ENCODE measurements around the gene AGPAT4. TPM values are rescaled to one million over a fixed set of nuclear protein-coding genes. Genes with fewer than 3 reads are reported as not detected.
A peak's percentile ranks its signal among the peaks of the same experiment; 100 is the strongest.

AGPAT4 gene
- total RNA-seq, 4 donors from 2014 or later: 1.0 to 17.4 (median 6.4) TPM

DNA sequence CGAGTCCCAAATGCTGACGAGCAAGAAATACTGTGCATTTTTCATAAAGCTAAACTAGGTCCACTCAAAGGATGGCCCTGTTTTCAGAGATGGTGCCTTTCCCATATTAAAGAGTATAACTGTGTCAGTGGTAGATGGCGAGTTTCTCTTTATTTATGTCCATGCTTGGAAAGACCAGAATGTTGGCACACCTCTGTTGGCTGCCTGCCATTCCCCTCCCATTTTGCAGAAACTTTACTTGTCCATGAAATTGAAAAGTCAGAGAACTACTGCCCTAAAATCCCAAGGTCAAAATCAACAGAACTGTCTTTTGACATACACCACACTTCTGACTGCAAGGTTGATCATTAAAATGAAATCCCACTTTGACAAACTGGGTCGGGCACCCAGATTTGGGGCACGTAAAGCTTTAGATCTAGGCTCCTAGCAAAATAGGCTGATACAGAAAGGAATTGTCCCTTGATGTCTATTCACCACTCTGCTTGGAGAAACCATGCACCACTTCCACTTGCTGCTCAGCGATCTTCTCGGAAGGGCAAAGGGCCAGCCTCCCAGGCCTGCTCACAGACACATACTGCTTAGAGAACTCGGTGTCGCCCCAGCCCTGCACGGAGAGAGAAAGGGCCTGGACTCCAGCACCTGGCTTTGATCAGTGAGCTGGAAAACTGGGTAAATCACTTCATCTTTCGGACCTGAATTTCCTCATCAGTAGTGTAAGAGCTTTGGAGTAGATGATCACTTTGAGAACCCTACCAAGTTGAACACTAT lies 130.0 kb downstream of the AGPAT4 start:
- Histone ChIP-seq H3K4me3 (no peak overlapping the region), H3K4me1 (peaks cover 0 to 12% (median 8%) of the 10 kb centered on the region in 3 donors), H3K9me3 (no peaks in the 10 kb centered on the region), H3K27me3 (no peaks in the 10 kb centered on the region), H3K36me3 (peaks cover 0 to 20% (median 0%) of the 10 kb centered on the region in 3 donors), H3K27ac (no peak overlapping the region)
- TF ChIP-seq POLR2A (IDR thresholded peaks at IDR 0.05): no peak
- TF ChIP-seq CTCF (IDR thresholded peaks at IDR 0.05): no peak
- WGBS, 2 donors: 82 to 89% methylated on average over 4 to 8 of the region's 11 CpGs
- intact Hi-C loops (cut with DNase I): no loop called here
- no peak for DNase-seq

- 90 to 100% methylated on average over 3 to 5 of the region's 5 CpGs for WGBS, 2 donors
- no peaks in the 10 kb centered on the region for H3K27me3 ChIP-seq
- H3K4me3 ChIP-seq: no peak overlapping the region
- H3K36me3 ChIP-seq: peaks cover 0 to 26% (median 0%) of the 10 kb centered on the region in 3 donors
- intact Hi-C loops (cut with DNase I): no loop called here
- DNase-seq: no peak
- peaks cover 0 to 22% (median 8%) of the 10 kb centered on the region in 3 donors for H3K4me1 ChIP-seq
- TF ChIP-seq POLR2A (IDR thresholded peaks at IDR 0.05) (no peak), CTCF (IDR thresholded peaks at IDR 0.05) (no peak)
- H3K9me3 ChIP-seq: no peaks in the 10 kb centered on the region
- H3K27ac ChIP-seq: no peak overlapping the region
Observed at GRCh38 chr6:161142957-161143296, 130.9 kb downstream of the AGPAT4 start.

- peaks cover 0 to 25% (median 8%) of the 10 kb centered on the region in 3 donors for H3K4me1 ChIP-seq
- TF ChIP-seq CTCF (IDR thresholded peaks at IDR 0.05) (no peak), POLR2A (IDR thresholded peaks at IDR 0.05) (no peak)
- WGBS, 2 donors: 82 to 83% methylated on average over 7 of the region's 11 CpGs
- H3K4me3 ChIP-seq: no peak overlapping the region
- H3K27me3 ChIP-seq: no peaks in the 10 kb centered on the region
- no peak overlapping the region for H3K27ac ChIP-seq
- peaks cover 0 to 30% (median 3%) of the 10 kb centered on the region in 3 donors for H3K36me3 ChIP-seq
- DNase-seq: no peak
- intact Hi-C loops (cut with DNase I): no loop called here
- no peaks in the 10 kb centered on the region for H3K9me3 ChIP-seq
Observed at GRCh38 chr6:161141173-161141572, 132.7 kb downstream of the AGPAT4 start.

- Histone ChIP-seq H3K4me3 (no peak overlapping the region), H3K9me3 (no peaks in the 10 kb centered on the region), H3K36me3 (peaks cover 0 to 36% (median 5%) of the 10 kb centered on the region in 3 donors), H3K27ac (no peak overlapping the region), H3K27me3 (no peaks in the 10 kb centered on the region), H3K4me1 (peaks cover 0 to 25% (median 8%) of the 10 kb centered on the region in 3 donors)
- DNase-seq: no peak
- 91 to 97% methylated on average over 3 to 4 of the region's 10 CpGs for WGBS, 2 donors
- no peak for TF ChIP-seq CTCF (IDR thresholded peaks at IDR 0.05)
- no peak for TF ChIP-seq POLR2A (IDR thresholded peaks at IDR 0.05)
- intact Hi-C loops (cut with DNase I): no loop called here
Observed at GRCh38 chr6:161140554-161140875, 133.3 kb downstream of the AGPAT4 start.

- TF ChIP-seq POLR2A (IDR thresholded peaks at IDR 0.05) (no peak), CTCF (IDR thresholded peaks at IDR 0.05) (peak in 2 of 6 experiments; percentile 37 to 58)
- peaks cover 0 to 25% (median 8%) of the 10 kb centered on the region in 3 donors for H3K4me1 ChIP-seq
- WGBS, 2 donors: 12 to 100% methylated on average over 3 to 4 of the region's 28 CpGs
- H3K9me3 ChIP-seq: no peaks in the 10 kb centered on the region
- no peaks in the 10 kb centered on the region for H3K27me3 ChIP-seq
- peaks cover 0 to 42% (median 5%) of the 10 kb centered on the region in 3 donors for H3K36me3 ChIP-seq
- no peak overlapping the region for H3K4me3 ChIP-seq
- peak overlapping the region in 3 of 4 donors; percentile 16 to 52 (median 48) for H3K27ac ChIP-seq
- intact Hi-C loops (cut with DNase I): no loop called here
- DNase-seq: no peak
Observed at GRCh38 chr6:161139766-161140553, 133.9 kb downstream of the AGPAT4 start.
